K562 (cell line): ENCODE data around the gene OBSCN. TPM values are rescaled to one million over a fixed set of nuclear protein-coding genes. Genes with fewer than 3 reads are reported as not detected.

Experiments used
- ATAC-seq: fragments of 200-7000 bp; cut with Tn5 transposase; 3 replicates; pipeline ENCODE4 v1.9.1; 2020; ENCODE audit warnings: moderate library complexity
- BruUV-seq: library from RNA; stranded (reverse); fragments of 400-500 nt; replicated peaks from 2 replicates; lab custom pipeline; 2021; lab: Mats Ljungman, UMichigan
- CTCF ChIA-PET: fragments of 300-600 bp; formaldehyde crosslinking; extraction: SDS; loops from one replicate; lab custom pipeline; 2021; ENCODE audit warnings: low intra/inter-chr PET ratio; lab: Yijun Ruan, JAX
- POLR2A ChIA-PET: fragments of 300-600, 350-650 bp; sonication (Branson Sonifier 250); formaldehyde crosslinking; extraction: SDS; loops from one replicate; lab custom pipeline; 2021; ENCODE audit warnings: antibody characterized with exemption, inconsistent platforms; lab: Yijun Ruan, JAX
- DNase-seq, 4 experiments: peaks; one replicate each; pipeline versions ENCODE4 v3.0.0 to v3.0.0-alpha.2; 2011 to 2018; ENCODE audit warnings: low spot score in 3 of 4, mixed read lengths in 3 of 4; ENCODE audit errors: extremely low read depth in 1 of 4
- FAIRE-seq: peaks from 2 replicates; lab custom pipeline; 2011; peaks lifted over from hg19 to GRCh38; lab: Jason Lieb, UNC
- H2AFZ ChIP-seq: 2 replicates; pipeline ENCODE4 v1.6.0; 2011; ENCODE audit warnings: low read depth, low read length, control low read depth, inconsistent platforms
- H3K27ac ChIP-seq: fragments of 200-600 bp; 3 replicates; pipeline ENCODE4 v1.8.0; 2011; ENCODE audit warnings: low read depth, mild to moderate bottlenecking, control low read depth, inconsistent platforms, low read length, moderate library complexity, mixed read lengths; ENCODE audit errors: extremely low read depth
- H3K27me3 ChIP-seq, 2 experiments: fragments of 300-600 bp in 1 of 2; 2 replicates in 1 of 2; 3 replicates in 1 of 2; pipeline versions ENCODE4 v1.6.0 to v1.8.0; 2011; ENCODE audit warnings: inconsistent platforms in 2 of 2, low read length in 2 of 2, mild to moderate bottlenecking in 1 of 2, mixed read lengths in 1 of 2, moderate library complexity in 1 of 2; ENCODE audit not compliant: control insufficient read depth in 2 of 2, insufficient read depth in 2 of 2
- H3K36me3 ChIP-seq: fragments of 300-600 bp; 3 replicates; pipeline ENCODE4 v1.8.0; 2011; ENCODE audit warnings: mild to moderate bottlenecking, low read length, inconsistent platforms; ENCODE audit not compliant: control insufficient read depth, insufficient read depth
- H3K4me1 ChIP-seq, 2 experiments: fragments of 200-600 bp in 1 of 2; replicated peaks in 1 of 2; 2 replicates in 1 of 2; 3 replicates in 1 of 2; pipeline versions ENCODE4 v1.5.1 to v1.8.0; 2011; ENCODE audit warnings: inconsistent platforms in 2 of 2, low read length in 2 of 2, mild to moderate bottlenecking in 1 of 2, mixed read lengths in 1 of 2, moderate library complexity in 1 of 2; ENCODE audit not compliant: control insufficient read depth in 2 of 2, insufficient read depth in 2 of 2
- H3K4me2 ChIP-seq: 2 replicates; pipeline ENCODE4 v1.6.1; 2011; ENCODE audit warnings: low read length, control low read depth, inconsistent platforms, mixed read lengths; ENCODE audit not compliant: insufficient read depth
- H3K4me3 ChIP-seq: fragments of 200-600 bp; sonication (generic), shearing (Covaris generic); 2 replicates; pipeline ENCODE4 v1.5.1; 2016; ENCODE audit warnings: control low read depth, inconsistent platforms
- H3K79me2 ChIP-seq: fragments of 200-600 bp; 3 replicates; pipeline ENCODE4 v1.8.0; 2011; ENCODE audit warnings: low read length, inconsistent platforms; ENCODE audit not compliant: control insufficient read depth, insufficient read depth
- H3K9ac ChIP-seq, 2 experiments: 2 replicates each; pipeline versions ENCODE4 v1.6.0 to v1.6.1; 2011; ENCODE audit warnings: low read depth in 2 of 2, low read length in 2 of 2, control low read depth in 1 of 2, inconsistent platforms in 1 of 2, mild to moderate bottlenecking in 1 of 2, mixed read lengths in 1 of 2; ENCODE audit not compliant: insufficient read depth in 1 of 2
- H3K9me1 ChIP-seq: one replicate; pipeline ENCODE4 v1.6.0; 2011; ENCODE audit warnings: inconsistent platforms, mild to moderate bottlenecking, low read length, moderate library complexity; ENCODE audit not compliant: control insufficient read depth, insufficient read depth
- H3K9me3 ChIP-seq: replicated peaks from 2 replicates; pipeline ENCODE4 v1.5.1; 2011; ENCODE audit warnings: low read depth, low read length, inconsistent platforms; ENCODE audit not compliant: control insufficient read depth, insufficient read depth
- H4K20me1 ChIP-seq: replicated peaks from 2 replicates; pipeline ENCODE4 v1.6.1; 2011; ENCODE audit warnings: low read length, inconsistent platforms, mixed read lengths; ENCODE audit not compliant: control insufficient read depth, insufficient read depth
- MAX ChIP-seq: sonication (generic); formaldehyde crosslinking; IDR thresholded peaks from 2 replicates; pipeline ENCODE4 v1.9.0; 2022; ENCODE audit warnings: mild to moderate bottlenecking, missing genetic modification reagents
- MEF2A ChIP-seq: IDR thresholded peaks from 2 replicates; pipeline ENCODE4 v1.6.1; 2011; ENCODE audit warnings: low read depth, mild to moderate bottlenecking, low read length, moderate library complexity; ENCODE audit not compliant: control insufficient read depth
- OTX1 ChIP-seq: fragments of 450-650 bp; formaldehyde crosslinking; IDR thresholded peaks from 2 replicates; pipeline ENCODE4 v1.4.0; 2022; ENCODE audit warnings: mild to moderate bottlenecking
- ZBTB5 ChIP-seq: fragments of 450-650 bp; IDR thresholded peaks from 2 replicates; pipeline ENCODE4 v1.6.1; 2017; ENCODE audit warnings: antibody characterized with exemption
- WGBS: fragments of 100-300 bp; shearing (Covaris generic); methylation state at CpG from one replicate; pipeline ENCODE4 v1.1.6; 2016; ENCODE audit warnings: low coverage, mixed read lengths; ENCODE audit not compliant: insufficient coverage; ENCODE audit errors: missing lambda C conversion rate; 5-methylcytosine and 5-hydroxymethylcytosine counted together
- in situ Hi-C: fragments of 300-500 bp; cut with MboI; formaldehyde crosslinking; loops from 4 replicates; pipeline ENCODE4 v1.15.0; 2018; ENCODE audit warnings: inconsistent platforms, mixed read lengths
- intact Hi-C: fragments of 100-400 bp; cut with micrococcal nuclease; formaldehyde crosslinking; loops from 2 replicates; pipeline ENCODE4 v1.14.2; 2022
- polyA plus RNA-seq, 8 experiments: library from polyadenylated mRNA; depleted of rRNA in 4 of 8; stranded (reverse) in 5 of 8; unstranded in 3 of 8; fragments of >200 nt; fragmentation: Nextera tagmentation in 2 of 8; fragmentation: Illumina TruSeq in 1 of 8; extraction: Ambion mirVana in 2 of 8; extraction: Trizol in 1 of 8; gene quantifications; 2 replicates each; pipeline versions ENCODE4 v1.2.1 to v1.2.3, GENCODE V29; 2011 to 2014; ENCODE audit warnings: inconsistent platforms in 1 of 8, missing spikeins in 1 of 8
- total RNA-seq, 7 experiments: library from RNA; depleted of rRNA in 6 of 7; stranded (reverse); fragments of >200 nt in 6 of 7; fragmentation: Illumina TruSeq in 2 of 7; extraction: Trizol in 2 of 7; gene quantifications; 2 replicates each; pipeline versions ENCODE4 v1.2.1 to v1.2.3, GENCODE V29; 2011 to 2021; ENCODE audit warnings: low replicate concordance in 1 of 7

OBSCN gene
- total and polyA plus RNA-seq, 9 of the 15 experiments (the other 6 are each of a cell fraction or from before 2014, with no cell fraction given), result 0.18 to 19.7 (median 3.6) TPM

- Histone ChIP-seq H3K79me2 (no peaks in the 10 kb centered on the region), H3K4me2 (no peak overlapping the region), H3K4me1 (peaks cover 0 to 27% of the 10 kb centered on the region in 2 experiments; a peak in 1 of 5 replicates), H3K9me3 (peaks cover 4% of the 10 kb centered on the region; the same call in 1 of the 2 replicates), H3K9me1 (no peaks in the 10 kb centered on the region), H2AFZ (no peak overlapping the region)
- FAIRE-seq, result no peak
- DNase-seq, result no peak
- in situ Hi-C loops, result no loop called here
- ChIA-PET POLR2A (interaction anchor here (0.6 to 0.7 kb wide), 4 partner anchors 15 to 143 kb away, joined by 3 read pairs; no protein-coding TSS in a partner anchor), CTCF (no interaction called here)
- BruUV-seq, result no TSS peak
- ATAC-seq, result no peak
- TF ChIP-seq MAX (CRISPR knock-in tag) (0 out of 2 replicates have a peak, but pooled peaks have one; percentile 33), OTX1 (CRISPR knock-in tag) (no peak), MEF2A (no peak), ZBTB5 (no peak)
- TF ChIP-seq, all 486 proteins: peak for 1
- Histone ChIP-seq H3K36me3 (no peaks in the 10 kb centered on the region), H3K9ac (no peak overlapping the region), H3K4me3 (no peak overlapping the region), H4K20me1 (0 out of 2 replicates have a peak, but pooled peaks cover 7% of the 10 kb centered on the region), H3K27ac (no peak overlapping the region), H3K27me3 (peaks cover 33 to 65% of the 10 kb centered on the region in 2 experiments; a peak in 4 of 5 replicates)
- 7% methylated on average over 29 of the region's 31 CpGs for WGBS
- intact Hi-C loops, result no loop called here
These were observed 107.0 kb downstream of the OBSCN start for GRCh38 chr1:228314658-228315483.
